Progenitor cell of endocrine pancreas (in vitro differentiated cells): ENCODE measurements around the gene UCK2. TPM values are rescaled to one million over a fixed set of nuclear protein-coding genes. Genes with fewer than 3 reads are reported as not detected.

ENCODE experiments used
- DNase-seq: peaks from one replicate; pipeline ENCODE4 v3.0.0; 2021; ENCODE audit warnings: low spot score; ENCODE audit not compliant: unreplicated experiment
- H3K27ac Mint-ChIP-seq: 2 replicates; pipeline ENCODE4 v1.8.0; 2021; ENCODE audit warnings: mild to moderate bottlenecking, moderate library complexity, mixed read lengths
- H3K27me3 Mint-ChIP-seq: 2 replicates; pipeline ENCODE4 v1.8.0; 2021; ENCODE audit warnings: mixed read lengths
- H3K36me3 Mint-ChIP-seq: 2 replicates; pipeline ENCODE4 v1.8.0; 2022; ENCODE audit warnings: mixed read lengths; ENCODE audit not compliant: insufficient read depth
- H3K4me1 Mint-ChIP-seq: 2 replicates; pipeline ENCODE4 v1.8.0; 2021; ENCODE audit warnings: low read depth, mixed read lengths
- H3K4me3 Mint-ChIP-seq: 2 replicates; pipeline ENCODE4 v1.8.0; 2021; ENCODE audit warnings: low read depth, mild to moderate bottlenecking, moderate library complexity, mixed read lengths
- H3K9me3 Mint-ChIP-seq: 2 replicates; pipeline ENCODE4 v1.8.0; 2021; ENCODE audit warnings: low read depth, mixed read lengths
- total RNA-seq: library from RNA; stranded (reverse); gene quantifications from 2 replicates; pipeline ENCODE4 v1.2.1, GENCODE V29; 2021
- TF ChIP-seq, protein P1 (sequence below): fragments of 200-600 bp; sonication (generic); IDR thresholded peaks from one replicate; pipeline ENCODE4 v1.5.0; 2021; ENCODE audit warnings: antibody characterized with exemption, mild to moderate bottlenecking; ENCODE audit not compliant: unreplicated experiment

UCK2 gene
- total RNA-seq, 1 donor from 2014 or later, result 29.7 TPM

DNA sequence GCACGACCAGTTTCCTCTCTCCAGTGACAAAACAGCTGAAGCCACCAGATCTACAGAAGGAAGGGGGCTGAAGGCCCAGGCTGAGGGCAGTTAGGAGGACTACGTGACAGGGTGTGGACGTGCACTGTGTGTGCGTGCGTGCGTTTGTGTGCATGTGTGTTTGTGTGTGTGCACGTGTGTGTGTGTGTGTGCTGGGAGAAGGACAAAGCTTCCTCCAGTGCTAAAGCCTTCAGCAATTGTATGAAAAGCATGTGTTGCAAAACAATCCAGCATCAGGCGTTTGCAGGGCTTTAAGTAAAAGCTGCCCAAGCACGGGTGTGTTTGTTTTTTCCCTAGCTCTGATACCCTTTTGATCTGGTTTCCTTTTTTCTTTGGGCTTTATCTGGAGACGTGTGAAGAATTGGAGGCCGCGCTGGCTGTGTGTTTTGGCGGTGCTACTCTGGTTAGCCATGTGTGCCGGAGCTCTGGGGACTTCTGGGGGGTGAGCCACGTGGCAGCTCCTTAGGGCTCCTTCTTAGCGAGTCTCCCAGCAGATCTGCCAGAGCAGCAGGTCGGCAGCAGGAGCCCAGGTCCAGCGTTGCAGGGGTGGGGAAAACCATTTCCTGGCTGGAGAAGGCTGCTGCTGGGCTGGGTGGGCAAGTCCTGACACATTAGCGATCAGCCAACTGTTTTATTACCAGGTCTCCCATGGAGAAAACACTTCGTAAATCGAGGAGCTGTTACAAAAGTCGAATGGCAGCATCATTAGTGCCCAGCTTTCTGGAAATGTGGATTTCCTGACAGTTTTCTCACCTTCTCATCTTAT is 73.4 kb downstream of the UCK2 start:
- H3K4me3 Mint-ChIP-seq, result no peak overlapping the region
- H3K36me3 Mint-ChIP-seq, result peaks cover 37% of the 10 kb centered on the region
- H3K9me3 Mint-ChIP-seq, result no peaks in the 10 kb centered on the region
- peaks cover 16% of the 10 kb centered on the region for H3K4me1 Mint-ChIP-seq
- no peak for DNase-seq
- peaks cover 49% of the 10 kb centered on the region for H3K27me3 Mint-ChIP-seq
- TF ChIP-seq, protein P1, sequence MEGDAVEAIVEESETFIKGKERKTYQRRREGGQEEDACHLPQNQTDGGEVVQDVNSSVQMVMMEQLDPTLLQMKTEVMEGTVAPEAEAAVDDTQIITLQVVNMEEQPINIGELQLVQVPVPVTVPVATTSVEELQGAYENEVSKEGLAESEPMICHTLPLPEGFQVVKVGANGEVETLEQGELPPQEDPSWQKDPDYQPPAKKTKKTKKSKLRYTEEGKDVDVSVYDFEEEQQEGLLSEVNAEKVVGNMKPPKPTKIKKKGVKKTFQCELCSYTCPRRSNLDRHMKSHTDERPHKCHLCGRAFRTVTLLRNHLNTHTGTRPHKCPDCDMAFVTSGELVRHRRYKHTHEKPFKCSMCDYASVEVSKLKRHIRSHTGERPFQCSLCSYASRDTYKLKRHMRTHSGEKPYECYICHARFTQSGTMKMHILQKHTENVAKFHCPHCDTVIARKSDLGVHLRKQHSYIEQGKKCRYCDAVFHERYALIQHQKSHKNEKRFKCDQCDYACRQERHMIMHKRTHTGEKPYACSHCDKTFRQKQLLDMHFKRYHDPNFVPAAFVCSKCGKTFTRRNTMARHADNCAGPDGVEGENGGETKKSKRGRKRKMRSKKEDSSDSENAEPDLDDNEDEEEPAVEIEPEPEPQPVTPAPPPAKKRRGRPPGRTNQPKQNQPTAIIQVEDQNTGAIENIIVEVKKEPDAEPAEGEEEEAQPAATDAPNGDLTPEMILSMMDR, result no peak
- peak overlapping the region; percentile 92 for H3K27ac Mint-ChIP-seq

DNA sequence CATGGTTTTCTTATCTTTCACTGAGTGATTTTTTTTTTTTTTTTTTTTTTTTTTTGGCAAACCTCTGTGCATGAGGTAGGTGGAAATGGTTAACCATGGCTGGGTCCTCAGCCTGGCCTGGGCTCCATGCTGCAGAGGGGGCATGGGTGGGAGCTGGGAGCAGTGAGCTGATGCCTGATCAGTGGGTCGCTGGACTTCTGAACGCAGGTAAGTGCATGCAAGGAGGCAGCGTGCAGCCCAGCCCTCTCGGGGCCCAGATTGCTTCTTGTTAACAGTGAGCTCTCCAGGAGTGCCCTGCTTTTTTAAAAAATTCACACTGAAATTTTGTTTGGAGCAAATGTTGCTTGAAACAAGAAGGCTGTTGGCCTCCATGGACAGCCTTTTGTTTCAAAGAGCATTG is 75.2 kb downstream of the UCK2 start:
- Mint-ChIP-seq H3K4me1 (peaks cover 16% of the 10 kb centered on the region), H3K36me3 (peaks cover 34% of the 10 kb centered on the region), H3K27me3 (peaks cover 39% of the 10 kb centered on the region), H3K9me3 (no peaks in the 10 kb centered on the region), H3K4me3 (no peak overlapping the region), H3K27ac (no peak overlapping the region)
- TF ChIP-seq, protein P1, result no peak
- no peak for DNase-seq

DNA sequence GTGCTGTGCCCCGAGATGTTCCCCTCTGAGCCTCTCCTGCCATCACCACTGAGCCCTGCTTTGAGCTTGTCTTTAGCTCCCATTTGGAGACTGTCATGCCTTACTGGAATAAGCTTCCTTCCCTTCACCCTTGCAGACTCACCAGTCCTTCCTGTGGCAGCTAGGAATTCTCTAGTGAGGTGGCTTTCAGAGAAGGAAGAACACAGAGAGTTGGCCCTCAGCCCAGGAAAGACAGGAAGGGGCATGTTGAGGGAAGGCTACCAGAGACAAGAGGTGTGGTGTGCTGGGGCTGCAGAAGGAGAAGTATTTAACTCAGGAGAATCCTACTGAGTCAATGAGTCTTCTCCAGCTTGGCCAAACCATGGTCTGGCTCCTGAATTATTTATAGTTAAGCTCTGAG is 76.3 kb downstream of the UCK2 start:
- H3K4me1 Mint-ChIP-seq, result peaks cover 16% of the 10 kb centered on the region
- TF ChIP-seq, protein P1, result no peak
- no peaks in the 10 kb centered on the region for H3K9me3 Mint-ChIP-seq
- H3K27ac Mint-ChIP-seq, result no peak overlapping the region
- DNase-seq, result no peak
- H3K36me3 Mint-ChIP-seq, result peaks cover 32% of the 10 kb centered on the region
- H3K4me3 Mint-ChIP-seq, result no peak overlapping the region
- H3K27me3 Mint-ChIP-seq, result peaks cover 28% of the 10 kb centered on the region

DNA sequence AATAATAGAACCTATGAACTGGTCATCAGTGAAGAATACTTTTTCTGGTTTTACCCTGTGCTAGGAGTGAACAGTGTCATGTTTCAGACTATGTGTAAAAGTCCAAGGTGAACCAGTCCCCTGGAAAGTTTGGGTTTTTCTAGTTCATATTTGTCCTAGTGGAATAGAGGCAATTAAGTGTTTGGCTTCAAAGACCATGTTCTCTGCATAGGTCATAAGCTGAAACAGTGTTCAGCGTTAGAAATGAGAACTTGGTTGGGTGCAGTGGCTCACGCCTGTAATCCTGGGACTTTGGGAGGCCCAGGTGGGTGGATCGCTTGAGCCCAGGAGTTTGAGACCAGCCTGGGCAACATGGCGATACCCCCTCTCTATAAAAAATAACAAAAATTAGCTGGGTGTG is 77.5 kb downstream of the UCK2 start:
- TF ChIP-seq, protein P1, result no peak
- peaks cover 15% of the 10 kb centered on the region for H3K4me1 Mint-ChIP-seq
- H3K4me3 Mint-ChIP-seq, result no peak overlapping the region
- no peak overlapping the region for H3K27ac Mint-ChIP-seq
- no peak for DNase-seq
- H3K36me3 Mint-ChIP-seq, result peaks cover 28% of the 10 kb centered on the region
- peaks cover 20% of the 10 kb centered on the region for H3K27me3 Mint-ChIP-seq
- H3K9me3 Mint-ChIP-seq, result no peaks in the 10 kb centered on the region

DNA sequence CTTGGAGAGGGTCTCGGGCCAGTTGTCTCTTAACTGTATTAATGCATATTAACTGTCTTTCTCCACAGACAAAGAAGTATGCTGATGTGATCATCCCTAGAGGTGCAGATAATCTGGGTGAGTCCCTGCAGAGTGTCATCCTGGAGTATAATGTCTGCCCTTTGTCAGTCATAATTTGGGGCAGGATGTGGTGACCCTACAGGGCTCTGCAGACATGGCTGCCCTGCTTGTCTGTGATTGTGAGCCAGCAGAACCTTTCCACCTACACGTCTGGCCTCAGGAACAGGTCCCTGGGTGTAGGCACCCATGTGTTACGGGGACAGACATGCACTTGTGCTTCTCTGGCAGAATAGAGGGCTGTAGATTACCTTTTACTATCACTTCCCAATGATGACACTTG is 78.4 kb downstream of the UCK2 start:
- DNase-seq, result no peak
- Mint-ChIP-seq H3K9me3 (no peaks in the 10 kb centered on the region), H3K4me1 (peaks cover 6% of the 10 kb centered on the region), H3K27me3 (peaks cover 17% of the 10 kb centered on the region), H3K27ac (no peak overlapping the region), H3K4me3 (no peak overlapping the region), H3K36me3 (peaks cover 26% of the 10 kb centered on the region)
- TF ChIP-seq, protein P1, result no peak
